ENCODE measurements around the gene POR. TPM values are rescaled to one million over a fixed set of nuclear protein-coding genes. Genes with fewer than 3 reads are reported as not detected.

POR gene
- total and polyA plus RNA-seq, 2 donors (not counting 1 experiment from before 2014, with no cell fraction given): 68.4 to 78.4 TPM

- Histone ChIP-seq H3K4me1 (ENCODE audit: control insufficient read depth in 2 of 2, insufficient read depth in 2 of 2, low read length in 2 of 2) (peaks cover 8 to 22% of the 10 kb centered on the region in 2 donors), H3K79me2 (ENCODE audit: control insufficient read depth, insufficient read depth, low read length) (peaks cover 5% of the 10 kb centered on the region), H3K36me3 (replicated peaks in 1 of 2; ENCODE audit: control extremely low read depth in 1 of 2, control insufficient read depth in 1 of 2, extremely low read depth in 1 of 2, insufficient read depth in 2 of 2, low read length in 1 of 2) (no peaks in the 10 kb centered on the region), H4K20me1 (ENCODE audit: control insufficient read depth, insufficient read depth, low read length, poor library complexity, severe bottlenecking) (no peaks in the 10 kb centered on the region), H3K4me2 (replicated peaks; ENCODE audit: low read depth, low read length, poor library complexity, severe bottlenecking) (peak within 1 kb of the TSS; percentile 100), H2AFZ (ENCODE audit: insufficient read depth, low read depth, low read length, poor library complexity, severe bottlenecking) (peak within 1 kb of the TSS; percentile 85), H3K27me3 (replicated peaks in 1 of 4; ENCODE audit: control extremely low read depth in 1 of 4, control insufficient read depth in 3 of 4, insufficient read depth in 4 of 4, low read length in 3 of 4) (no peaks in the 10 kb centered on the region), H3K27ac (ENCODE audit: low read length in 2 of 2) (peak within 1 kb of the TSS in 1 of 2 donors; percentile 70), H3K4me3 (ENCODE audit: control extremely low read depth in 1 of 5, extremely low read depth in 1 of 5, insufficient read depth in 1 of 5, low read depth in 2 of 5, low read length in 4 of 5) (peak within 1 kb of the TSS; percentile 17 to 94 (median 90)), H3K9me3 (ENCODE audit: control extremely low read depth in 1 of 3, control insufficient read depth in 2 of 3, insufficient read depth in 1 of 3, low read length in 2 of 3) (no peaks in the 10 kb centered on the region), H3K9ac (ENCODE audit: low read length) (peak within 1 kb of the TSS; percentile 89)
- WGBS (ENCODE audit: insufficient coverage): 4% methylated on average over 50 of the region's 51 CpGs
- Mint-ChIP-seq H3K27ac (peak within 1 kb of the TSS; percentile 67), H3K4me1 (peaks cover 36% of the 10 kb centered on the region), H3K9me3 (ENCODE audit: insufficient read depth) (no peaks in the 10 kb centered on the region), H3K27me3 (no peaks in the 10 kb centered on the region), H3K4me3 (peak within 1 kb of the TSS; percentile 80)
- DNase-seq (peak; percentile 93), ATAC-seq (ENCODE audit: low read depth) (peak; percentile 99)
- POLR2A ChIA-PET: interaction anchor here (0.7 to 1.2 kb wide), 2 partner anchors 53 to 80 kb away, joined by 3 to 5 read pairs; partner anchors contain the start of genes MDH2, POR and STYXL1
- CTCF ChIA-PET: no interaction called here
- TF ChIP-seq, protein P1, sequence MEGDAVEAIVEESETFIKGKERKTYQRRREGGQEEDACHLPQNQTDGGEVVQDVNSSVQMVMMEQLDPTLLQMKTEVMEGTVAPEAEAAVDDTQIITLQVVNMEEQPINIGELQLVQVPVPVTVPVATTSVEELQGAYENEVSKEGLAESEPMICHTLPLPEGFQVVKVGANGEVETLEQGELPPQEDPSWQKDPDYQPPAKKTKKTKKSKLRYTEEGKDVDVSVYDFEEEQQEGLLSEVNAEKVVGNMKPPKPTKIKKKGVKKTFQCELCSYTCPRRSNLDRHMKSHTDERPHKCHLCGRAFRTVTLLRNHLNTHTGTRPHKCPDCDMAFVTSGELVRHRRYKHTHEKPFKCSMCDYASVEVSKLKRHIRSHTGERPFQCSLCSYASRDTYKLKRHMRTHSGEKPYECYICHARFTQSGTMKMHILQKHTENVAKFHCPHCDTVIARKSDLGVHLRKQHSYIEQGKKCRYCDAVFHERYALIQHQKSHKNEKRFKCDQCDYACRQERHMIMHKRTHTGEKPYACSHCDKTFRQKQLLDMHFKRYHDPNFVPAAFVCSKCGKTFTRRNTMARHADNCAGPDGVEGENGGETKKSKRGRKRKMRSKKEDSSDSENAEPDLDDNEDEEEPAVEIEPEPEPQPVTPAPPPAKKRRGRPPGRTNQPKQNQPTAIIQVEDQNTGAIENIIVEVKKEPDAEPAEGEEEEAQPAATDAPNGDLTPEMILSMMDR (IDR thresholded peaks at IDR 0.05): no peak
- no peak for TF ChIP-seq EZH2 (IDR thresholded peaks at IDR 0.05; ENCODE audit: borderline replicate concordance, insufficient read depth, low read depth, low read length, poor library complexity, severe bottlenecking)
- intact Hi-C loops (cut with micrococcal nuclease): loop anchor here (2.0 kb wide), 4 partner anchors 54 to 256 kb away; partner anchors contain the start of genes HIP1, MDH2, POR and RHBDD2
These were observed 79.6 kb downstream of the POR start, which contains the start of gene TMEM120A for GRCh38 chr7:75994388-75995051. Gene TMEM120A, minus strand, starts transcription at chr7:75994595. Its CDS starts 25 bp downstream, at chr7:75994570.

GRCh38 chr7:75995052-75995471 is 80.1 kb downstream of the POR start:
- no peak overlapping the region for H3K27ac ChIP-seq (ENCODE audit: low read length in 2 of 2)
- H3K4me1 Mint-ChIP-seq: peaks cover 31% of the 10 kb centered on the region
- H3K36me3 ChIP-seq (replicated peaks in 1 of 2; ENCODE audit: control extremely low read depth in 1 of 2, control insufficient read depth in 1 of 2, extremely low read depth in 1 of 2, insufficient read depth in 2 of 2, low read length in 1 of 2): no peaks in the 10 kb centered on the region
- POLR2A ChIA-PET: interaction anchor here (0.7 to 1.2 kb wide), 3 partner anchors 17 to 80 kb away, joined by 3 to 5 read pairs (median 4); partner anchors contain the start of genes MDH2, POR and STYXL1
- peaks cover 8 to 16% of the 10 kb centered on the region in 2 donors for H3K4me1 ChIP-seq (ENCODE audit: control insufficient read depth in 2 of 2, insufficient read depth in 2 of 2, low read length in 2 of 2)
- H4K20me1 ChIP-seq (ENCODE audit: control insufficient read depth, insufficient read depth, low read length, poor library complexity, severe bottlenecking): no peaks in the 10 kb centered on the region
- CTCF ChIA-PET: no interaction called here
- no peaks in the 10 kb centered on the region for H3K27me3 ChIP-seq (replicated peaks in 1 of 4; ENCODE audit: control extremely low read depth in 1 of 4, control insufficient read depth in 3 of 4, insufficient read depth in 4 of 4, low read length in 3 of 4)
- H3K9me3 Mint-ChIP-seq (ENCODE audit: insufficient read depth): no peaks in the 10 kb centered on the region
- 92% methylated on average over 7 of the region's 11 CpGs for WGBS (ENCODE audit: insufficient coverage)
- no peaks in the 10 kb centered on the region for H3K9me3 ChIP-seq (ENCODE audit: control extremely low read depth in 1 of 3, control insufficient read depth in 2 of 3, insufficient read depth in 1 of 3, low read length in 2 of 3)
- peak overlapping the region; percentile 80 for H3K4me3 Mint-ChIP-seq
- no peak for DNase-seq
- intact Hi-C loops (cut with micrococcal nuclease): loop anchor here (2.0 kb wide), 4 partner anchors 54 to 256 kb away; partner anchors contain the start of genes HIP1, MDH2, POR and RHBDD2
- peak overlapping the region; percentile 89 for H3K9ac ChIP-seq (ENCODE audit: low read length)
- peak overlapping the region; percentile 85 for H2AFZ ChIP-seq (ENCODE audit: insufficient read depth, low read depth, low read length, poor library complexity, severe bottlenecking)
- H3K79me2 ChIP-seq (ENCODE audit: control insufficient read depth, insufficient read depth, low read length): peaks cover 5% of the 10 kb centered on the region
- H3K27me3 Mint-ChIP-seq: no peaks in the 10 kb centered on the region
- H3K4me3 ChIP-seq (ENCODE audit: control extremely low read depth in 1 of 5, extremely low read depth in 1 of 5, insufficient read depth in 1 of 5, low read depth in 2 of 5, low read length in 4 of 5): peak overlapping the region in 4 of 5 experiments; percentile 71 to 94 (median 91)
- ATAC-seq (ENCODE audit: low read depth): no peak
- peak overlapping the region; percentile 100 for H3K4me2 ChIP-seq (replicated peaks; ENCODE audit: low read depth, low read length, poor library complexity, severe bottlenecking)
- TF ChIP-seq EZH2 (IDR thresholded peaks at IDR 0.05; ENCODE audit: borderline replicate concordance, insufficient read depth, low read depth, low read length, poor library complexity, severe bottlenecking): no peak
- TF ChIP-seq, protein P1 (IDR thresholded peaks at IDR 0.05): no peak
- H3K27ac Mint-ChIP-seq: peak overlapping the region; percentile 67
